HG02623 (cell line): ENCODE results near the gene ELK3.

Experiments used
- ATAC-seq: cut with Tn5 transposase; IDR thresholded peaks from one replicate; pipeline ENCODE4 v1.9.1; 2021; ENCODE audit warnings: moderate library complexity; ENCODE audit not compliant: unreplicated experiment

Gene ELK3

DNA sequence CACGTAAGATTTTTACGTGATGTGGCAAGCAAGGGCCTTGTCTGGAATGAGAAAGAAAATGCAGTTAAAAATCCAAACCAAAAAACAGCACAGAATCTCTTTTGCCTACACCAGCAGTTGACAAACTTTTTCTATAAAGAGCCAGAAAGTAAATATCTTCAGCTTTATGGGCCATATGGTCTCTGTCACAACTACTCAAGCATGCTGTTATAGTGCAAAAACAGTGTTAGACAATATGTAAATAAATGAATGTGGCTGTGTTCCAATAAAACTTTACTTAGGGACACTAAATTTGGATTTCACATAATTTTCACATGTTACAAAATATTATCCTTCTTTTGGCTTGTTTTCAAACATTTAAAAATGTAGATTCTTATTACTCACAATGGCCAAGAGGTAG lies 6.2 kb upstream of the ELK3 start:
- ATAC-seq, result no peak

DNA sequence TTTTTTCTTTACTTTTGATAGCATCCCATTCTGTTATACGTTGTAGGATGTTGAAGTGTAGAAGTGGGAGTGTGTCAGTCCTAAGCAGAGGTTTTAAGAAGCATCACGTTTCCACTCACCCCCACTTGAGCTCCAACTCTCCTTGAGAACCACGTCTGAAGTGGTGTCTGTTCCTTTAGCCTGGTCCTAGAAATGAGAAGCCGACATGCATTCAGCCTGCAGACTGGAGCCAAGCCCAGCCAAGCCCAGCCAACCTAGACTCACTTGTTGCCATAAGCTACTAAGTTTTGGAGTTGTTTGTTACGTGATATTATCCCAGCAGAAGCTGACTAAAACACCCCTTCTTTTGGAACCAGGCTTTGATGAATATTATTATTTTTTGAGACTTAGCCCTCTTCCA lies 4.4 kb upstream of the ELK3 start:
- ATAC-seq, result no peak

GRCh38 chr12:96190413-96191108 lies 3.6 kb upstream of the ELK3 start:
- ATAC-seq, result no peak

- no peak for ATAC-seq
Measured at GRCh38 chr12:96192926-96193573, 1.1 kb upstream of the ELK3 start.

- peak; percentile 11 for ATAC-seq
Measured at GRCh38 chr12:96194576-96194889, 358 bp downstream of the ELK3 start.

- ATAC-seq, result peak; percentile 70
Measured at GRCh38 chr12:96194971-96195844, 1.0 kb downstream of the ELK3 start.

DNA sequence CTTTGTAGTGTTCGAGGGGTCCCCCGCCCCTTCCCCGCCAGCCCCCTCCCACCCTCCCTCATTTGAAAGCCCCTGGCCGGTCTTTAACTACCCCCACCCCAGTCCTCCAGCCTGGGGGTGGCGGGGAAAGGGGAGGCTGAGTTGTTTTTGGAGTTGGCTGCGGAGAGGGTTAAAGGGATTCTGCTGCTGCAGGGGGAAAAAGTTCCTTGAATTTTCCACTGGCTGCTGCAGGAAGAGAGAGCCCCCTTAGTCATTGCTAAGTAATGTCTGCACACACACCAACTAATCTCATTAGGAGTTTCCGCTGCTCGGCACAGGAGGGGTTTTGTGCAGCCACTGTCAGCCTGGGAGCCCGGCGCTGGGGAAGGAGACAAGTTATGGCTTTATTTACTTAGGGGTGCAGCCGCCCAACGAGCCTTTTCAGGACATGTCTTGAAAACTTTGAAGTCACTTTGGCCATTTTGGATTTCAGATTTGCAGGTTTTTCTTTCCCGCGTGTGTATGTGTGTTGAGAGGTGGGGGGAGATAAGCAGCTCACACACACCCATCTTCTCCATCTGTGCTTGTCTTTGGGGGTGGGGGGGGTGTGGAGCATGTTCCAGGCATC lies 1.8 kb downstream of the ELK3 start:
- ATAC-seq, result no peak

DNA sequence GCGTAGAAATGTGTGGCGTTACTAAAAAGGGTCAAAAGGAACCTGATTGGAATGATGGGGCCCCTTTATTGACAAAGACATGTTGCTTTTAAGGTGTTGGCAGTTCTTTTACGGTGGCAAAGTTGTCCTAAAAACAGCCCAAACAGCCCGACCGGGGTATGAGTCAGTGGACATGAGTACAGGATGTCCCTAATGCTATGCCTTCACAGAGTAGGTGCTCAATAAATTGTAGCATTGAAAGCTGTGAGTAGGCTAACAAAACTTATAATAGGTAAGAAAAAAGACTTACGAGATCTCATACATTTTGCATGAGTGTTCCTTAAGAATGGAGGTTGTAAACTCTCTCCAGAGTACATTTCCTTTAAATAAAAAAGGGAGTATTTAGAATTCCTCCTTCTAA lies 2.6 kb downstream of the ELK3 start:
- no peak for ATAC-seq

DNA sequence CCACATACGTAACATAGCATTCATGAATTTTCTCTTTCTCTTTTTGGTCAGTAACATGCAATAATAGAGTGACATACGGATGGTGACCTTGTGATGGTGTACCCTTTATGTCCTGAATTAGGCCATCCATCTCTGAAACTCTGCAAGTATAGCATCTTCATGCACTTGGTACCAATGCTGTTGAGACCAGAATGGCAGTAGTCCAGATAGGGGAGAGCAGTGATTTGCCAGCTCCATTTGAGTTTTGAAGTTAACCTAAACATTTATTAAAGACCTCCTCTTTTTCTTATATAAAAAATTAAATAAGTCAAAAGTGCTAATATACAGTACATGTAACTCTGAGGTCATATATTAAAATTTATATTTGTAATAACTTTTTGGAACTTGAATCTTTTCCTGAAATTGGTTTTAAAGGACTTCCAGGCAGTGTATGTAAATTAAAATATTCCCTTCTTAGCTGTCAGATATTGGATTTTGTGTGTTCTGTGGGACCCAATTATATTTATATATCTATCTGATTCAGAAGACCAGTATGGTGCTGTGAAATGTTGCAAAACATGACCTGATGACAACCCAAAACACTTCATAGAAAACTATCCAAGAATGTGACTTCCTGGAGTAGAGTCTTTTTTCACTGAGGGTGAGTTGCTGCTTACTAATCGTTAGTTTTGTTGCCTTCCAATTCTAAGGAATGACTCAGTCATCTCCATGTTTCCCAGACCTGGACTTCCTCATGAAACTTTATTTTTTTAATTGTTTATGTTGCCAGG lies 3.5 kb downstream of the ELK3 start:
- ATAC-seq, result no peak

DNA sequence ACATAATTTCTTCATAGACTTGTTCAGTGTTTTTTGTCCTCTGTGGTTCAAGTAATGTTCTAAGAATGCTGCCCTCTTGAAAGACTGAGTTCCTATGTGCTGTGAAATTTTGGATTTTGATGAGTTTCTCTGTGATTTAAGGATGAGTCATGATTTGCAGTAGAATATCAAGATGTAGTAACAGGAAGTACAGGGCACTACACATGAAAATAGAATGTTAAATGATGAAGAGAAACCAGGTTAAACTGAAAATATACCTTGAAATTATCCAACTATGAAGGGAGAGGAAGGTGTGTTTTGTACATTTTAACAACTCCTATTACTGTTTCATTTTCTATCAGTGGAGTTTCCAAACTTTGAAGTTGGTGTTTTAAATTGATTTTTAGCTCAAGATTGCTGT lies 4.8 kb downstream of the ELK3 start:
- ATAC-seq, result no peak

GRCh38 chr12:96199464-96199863 lies 5.3 kb downstream of the ELK3 start:
- no peak for ATAC-seq

DNA sequence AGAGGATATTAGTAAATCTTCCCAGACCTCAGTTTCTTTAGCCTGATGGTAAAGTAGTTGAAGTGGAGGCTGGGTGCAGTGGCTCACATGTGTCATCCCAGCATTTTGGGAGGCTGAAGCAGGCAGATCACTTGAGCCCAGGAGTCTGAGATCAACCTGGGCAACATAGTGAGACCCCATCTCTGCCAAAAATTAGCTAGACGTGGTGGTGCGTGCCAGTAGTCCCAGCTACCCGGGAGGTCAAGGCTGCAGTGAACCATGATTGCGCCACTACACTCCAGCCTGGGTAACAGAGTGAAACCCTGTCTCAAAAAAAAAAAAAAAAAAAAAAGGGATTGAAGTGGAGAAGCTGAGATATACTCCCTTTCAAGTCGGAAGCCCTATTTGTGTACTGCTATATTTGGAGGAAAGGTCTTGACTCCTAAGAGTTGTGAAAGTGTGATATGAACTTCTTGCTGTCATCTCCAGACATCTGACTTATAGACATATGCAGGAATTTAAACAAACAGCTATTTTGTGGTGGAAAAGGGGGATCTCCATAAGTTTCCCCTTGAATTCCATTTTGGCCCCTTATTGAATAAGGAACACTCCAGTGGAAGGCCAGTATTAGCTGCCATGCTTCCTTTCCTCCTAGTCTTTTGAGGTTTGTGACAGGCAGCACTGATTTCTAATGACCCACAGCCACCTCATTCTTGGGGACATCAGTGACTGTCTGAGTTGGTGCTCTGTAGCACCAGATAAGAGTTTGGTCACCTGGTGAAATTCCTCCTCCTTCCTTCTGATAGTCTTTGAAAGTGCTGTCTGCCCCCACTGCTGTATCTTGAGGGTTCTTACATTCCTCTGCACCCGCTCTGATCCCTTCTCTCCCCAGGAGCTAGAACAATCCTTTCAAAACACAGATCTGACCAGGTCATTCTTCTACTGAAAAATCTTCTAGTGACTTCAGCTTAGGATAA lies 7.4 kb downstream of the ELK3 start:
- no peak for ATAC-seq

DNA sequence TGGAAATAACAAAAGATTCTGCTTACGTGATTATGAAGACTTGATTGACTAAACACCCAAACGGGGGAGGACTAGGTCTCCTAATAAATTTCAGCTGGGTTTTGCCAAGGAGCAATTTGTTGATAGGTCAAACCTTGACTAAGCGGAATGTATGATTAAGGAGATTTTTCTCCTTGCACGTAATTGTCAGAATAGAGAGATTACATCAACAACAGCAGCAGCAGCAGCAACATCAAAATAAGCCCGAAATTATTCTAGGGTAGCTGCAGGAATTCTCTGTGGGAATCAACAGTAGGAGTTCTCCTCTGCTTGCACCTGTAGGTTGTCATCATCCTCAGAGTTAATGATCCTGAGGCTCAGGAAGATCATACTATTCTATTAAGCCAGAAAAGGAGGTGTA lies 10.2 kb downstream of the ELK3 start:
- no peak for ATAC-seq

DNA sequence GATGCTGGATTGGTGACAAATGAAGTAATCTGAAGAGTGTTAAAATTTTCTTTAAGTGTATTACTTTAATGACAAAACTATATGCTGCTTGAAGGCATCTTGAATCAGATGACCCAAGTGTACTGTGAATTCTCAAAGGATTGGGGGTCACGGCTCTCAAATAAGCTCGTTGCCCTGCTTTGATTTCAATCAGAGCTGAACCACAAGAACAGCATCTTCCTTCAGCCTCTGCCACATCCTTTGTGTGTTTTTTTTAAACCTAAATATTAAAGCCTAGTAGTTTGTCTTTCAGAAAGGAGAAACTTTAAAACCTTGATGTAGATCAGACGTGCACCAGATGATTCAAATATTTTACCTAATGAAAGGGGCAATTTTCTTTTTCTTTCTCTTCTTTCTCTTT lies 11.7 kb downstream of the ELK3 start:
- no peak for ATAC-seq

DNA sequence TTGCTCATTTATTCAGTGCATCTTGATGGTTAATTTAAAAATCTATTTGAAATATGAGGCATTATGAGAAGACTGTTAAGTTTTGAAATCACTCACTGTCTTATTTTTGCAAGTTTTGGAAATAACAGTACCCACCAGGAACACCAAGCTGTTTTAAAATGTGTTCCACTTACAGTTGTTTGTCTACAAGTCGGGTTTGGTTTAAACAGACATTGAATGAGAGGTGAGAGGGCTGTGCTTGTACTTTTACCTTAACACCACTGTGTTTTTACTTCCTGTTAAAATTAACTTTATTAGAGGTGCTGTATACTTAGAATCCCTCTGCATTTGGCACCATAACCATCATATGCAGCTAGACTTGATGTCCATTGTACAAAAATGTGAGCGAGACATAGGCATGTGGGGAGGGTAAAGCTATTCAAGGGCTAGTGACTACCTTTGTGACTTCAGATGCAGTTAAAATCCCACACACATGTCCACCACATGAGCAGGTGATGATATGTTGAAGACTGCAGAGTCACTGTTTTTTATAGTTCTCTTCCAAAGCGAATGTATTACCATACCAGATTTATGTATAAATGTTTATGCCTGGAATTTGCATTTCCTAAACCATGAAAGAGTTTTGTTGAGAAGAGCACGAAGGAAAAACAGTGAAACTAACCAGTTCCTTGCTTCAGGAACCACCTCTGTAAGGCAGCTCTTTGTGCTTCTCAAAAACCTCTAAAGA lies 12.9 kb downstream of the ELK3 start:
- no peak for ATAC-seq

DNA sequence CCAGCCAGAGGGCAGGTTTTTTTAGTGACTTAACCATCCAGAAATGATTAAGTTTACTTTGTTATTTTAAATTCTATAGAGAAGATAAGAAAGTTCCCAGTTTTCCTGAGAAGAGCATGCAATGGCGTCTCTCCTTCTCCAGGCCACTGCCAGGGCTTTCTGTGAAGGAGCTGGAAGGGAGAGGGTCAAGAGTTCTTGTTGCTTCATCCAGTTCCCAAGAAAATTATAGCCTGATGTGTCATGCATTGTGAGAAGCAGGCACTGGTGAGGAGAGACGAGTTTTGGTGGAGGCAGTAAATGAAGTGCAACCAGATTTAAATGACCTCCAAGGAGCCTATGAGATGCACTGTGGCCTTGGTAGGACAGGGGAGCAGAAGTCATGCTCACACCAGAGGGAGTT lies 14.2 kb downstream of the ELK3 start:
- no peak for ATAC-seq

DNA sequence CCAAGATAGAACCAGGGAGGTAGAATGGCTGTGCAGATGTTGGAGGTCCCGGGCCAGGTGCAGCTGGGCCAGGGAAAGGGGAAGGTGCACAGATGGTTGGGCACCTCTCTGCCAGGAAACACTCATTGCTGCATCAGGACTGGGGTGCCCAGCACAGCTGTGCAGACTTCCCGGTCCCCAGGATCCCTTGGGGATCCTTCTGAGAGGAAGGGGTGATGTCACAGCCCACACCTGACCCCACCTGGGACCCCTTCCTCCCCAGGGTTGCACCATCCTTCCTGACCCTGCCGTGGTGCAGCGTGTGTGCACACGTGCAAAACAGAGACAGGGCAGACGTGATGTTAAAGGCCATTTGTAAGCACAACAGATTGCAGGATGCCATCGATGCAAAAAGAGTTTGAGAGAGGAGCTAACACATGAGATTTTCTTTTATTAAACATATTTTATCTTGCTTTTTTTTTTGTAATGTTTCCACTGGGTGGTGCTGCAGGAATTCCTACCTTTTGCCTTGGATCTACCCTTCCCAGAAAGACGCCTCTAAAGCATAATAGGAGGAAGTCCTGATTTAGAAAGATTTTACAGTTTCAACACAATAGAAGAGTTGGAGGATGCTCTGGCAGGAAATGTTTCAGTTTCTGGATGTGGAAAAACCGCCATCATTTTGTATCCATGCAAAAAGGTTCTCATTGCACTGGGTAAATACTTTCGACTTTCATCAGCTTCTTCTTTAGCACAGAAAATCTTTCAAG lies 14.8 kb downstream of the ELK3 start:
- ATAC-seq, result no peak

DNA sequence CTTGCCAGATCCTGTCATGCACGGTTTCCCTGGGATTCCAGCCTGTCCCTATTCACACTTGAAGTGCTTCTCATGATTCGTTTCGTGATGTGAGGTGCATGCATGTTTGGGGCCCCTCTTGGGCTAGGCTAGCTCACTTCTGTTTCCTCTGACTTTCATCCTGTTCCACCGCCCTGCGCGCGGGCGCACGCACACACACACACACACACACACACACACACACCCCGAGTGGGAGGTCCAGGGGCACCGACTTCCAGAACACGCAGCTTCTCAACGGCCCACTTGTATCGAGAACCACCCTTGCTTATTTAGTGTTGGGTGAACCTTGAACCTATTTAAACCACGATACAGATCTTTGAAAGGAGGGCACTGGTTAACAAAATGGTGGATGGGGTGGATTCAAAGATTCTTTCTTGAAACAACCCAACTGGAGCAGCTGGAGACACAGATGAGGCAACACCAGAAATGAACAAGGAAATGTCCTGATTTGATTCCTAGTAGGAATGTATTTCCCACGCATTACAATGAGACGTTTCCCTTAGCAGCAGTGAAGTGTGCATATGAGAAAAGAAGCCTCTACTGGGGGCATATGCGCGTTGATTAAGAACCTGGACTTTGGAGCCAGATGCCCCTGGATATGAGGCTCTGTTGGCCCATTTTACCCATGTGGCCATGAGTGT lies 16.3 kb downstream of the ELK3 start:
- ATAC-seq, result no peak
